Ishikawa (cell line): ENCODE results near the gene RXFP2.

Experiments used
- CEBPB ChIP-seq: IDR thresholded peaks from 2 replicates; pipeline ENCODE4 v1.6.1; 2012
- CREB1 ChIP-seq: IDR thresholded peaks from 2 replicates; pipeline ENCODE4 v1.6.1; 2012; ENCODE audit warnings: low read depth
- EGR1 ChIP-seq: IDR thresholded peaks from 2 replicates; pipeline ENCODE4 v1.6.1; 2012
- EP300 ChIP-seq: IDR thresholded peaks from 2 replicates; pipeline ENCODE4 v1.6.1; 2012; ENCODE audit warnings: borderline replicate concordance
- FOXM1 ChIP-seq: IDR thresholded peaks from 2 replicates; pipeline ENCODE4 v1.6.1; 2012; ENCODE audit warnings: low read depth, borderline replicate concordance
- NFIC ChIP-seq: IDR thresholded peaks from 2 replicates; pipeline ENCODE4 v1.6.1; 2012
- RAD21 ChIP-seq: IDR thresholded peaks from 2 replicates; pipeline ENCODE4 v1.6.1; 2012; ENCODE audit warnings: low read depth
- TAF1 ChIP-seq: IDR thresholded peaks from 2 replicates; pipeline ENCODE4 v1.6.1; 2012; ENCODE audit warnings: low read depth, mild to moderate bottlenecking
- TCF12 ChIP-seq: IDR thresholded peaks from 2 replicates; pipeline ENCODE4 v1.6.1; 2012; ENCODE audit warnings: low read depth
- TEAD4 ChIP-seq: IDR thresholded peaks from 2 replicates; pipeline ENCODE4 v1.6.1; 2012
- YY1 ChIP-seq: IDR thresholded peaks from 2 replicates; pipeline ENCODE4 v1.6.1; 2012; ENCODE audit warnings: low read depth
- ZBTB7A ChIP-seq: IDR thresholded peaks from 2 replicates; pipeline ENCODE4 v1.6.1; 2012; ENCODE audit warnings: low read depth
- TF ChIP-seq, protein P1 (sequence below): IDR thresholded peaks from 2 replicates; pipeline ENCODE4 v1.6.1; 2012
- TF ChIP-seq, protein P2 (sequence below): IDR thresholded peaks from 2 replicates; pipeline ENCODE4 v1.6.1; 2012; ENCODE audit warnings: low read depth, mild to moderate bottlenecking
- TF ChIP-seq, protein P3 (sequence below): IDR thresholded peaks from 2 replicates; pipeline ENCODE4 v1.6.1; 2012

The RXFP2 gene

DNA sequence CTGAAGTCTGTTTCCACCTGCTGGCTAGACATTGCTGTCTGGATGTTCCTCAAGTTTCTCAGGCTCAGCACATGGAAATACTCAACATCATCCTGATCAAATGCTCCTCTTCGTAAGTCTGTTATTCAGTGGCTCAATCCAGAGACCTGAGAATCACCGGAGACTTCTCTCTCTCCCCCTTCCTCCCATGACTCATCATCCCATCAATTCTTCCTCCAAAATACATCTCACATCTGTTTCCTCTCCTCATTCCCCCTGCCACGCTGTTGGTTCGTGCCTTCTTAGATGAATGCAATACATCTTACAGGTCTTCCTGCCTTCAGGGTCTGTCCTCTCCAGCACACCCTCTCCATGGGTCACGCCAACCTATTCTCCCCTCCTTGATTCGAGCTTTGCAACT is 7.4 kb upstream of the RXFP2 start:
- TF ChIP-seq, protein P1, sequence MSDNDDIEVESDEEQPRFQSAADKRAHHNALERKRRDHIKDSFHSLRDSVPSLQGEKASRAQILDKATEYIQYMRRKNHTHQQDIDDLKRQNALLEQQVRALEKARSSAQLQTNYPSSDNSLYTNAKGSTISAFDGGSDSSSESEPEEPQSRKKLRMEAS: no peak
- TF ChIP-seq NFIC (no peak), EGR1 (no peak), CREB1 (no peak), TAF1 (no peak), YY1 (no peak), TCF12 (no peak), RAD21 (no peak), CEBPB (no peak), FOXM1 (no peak), EP300 (no peak), ZBTB7A (no peak), TEAD4 (no peak)
- TF ChIP-seq, protein P2, sequence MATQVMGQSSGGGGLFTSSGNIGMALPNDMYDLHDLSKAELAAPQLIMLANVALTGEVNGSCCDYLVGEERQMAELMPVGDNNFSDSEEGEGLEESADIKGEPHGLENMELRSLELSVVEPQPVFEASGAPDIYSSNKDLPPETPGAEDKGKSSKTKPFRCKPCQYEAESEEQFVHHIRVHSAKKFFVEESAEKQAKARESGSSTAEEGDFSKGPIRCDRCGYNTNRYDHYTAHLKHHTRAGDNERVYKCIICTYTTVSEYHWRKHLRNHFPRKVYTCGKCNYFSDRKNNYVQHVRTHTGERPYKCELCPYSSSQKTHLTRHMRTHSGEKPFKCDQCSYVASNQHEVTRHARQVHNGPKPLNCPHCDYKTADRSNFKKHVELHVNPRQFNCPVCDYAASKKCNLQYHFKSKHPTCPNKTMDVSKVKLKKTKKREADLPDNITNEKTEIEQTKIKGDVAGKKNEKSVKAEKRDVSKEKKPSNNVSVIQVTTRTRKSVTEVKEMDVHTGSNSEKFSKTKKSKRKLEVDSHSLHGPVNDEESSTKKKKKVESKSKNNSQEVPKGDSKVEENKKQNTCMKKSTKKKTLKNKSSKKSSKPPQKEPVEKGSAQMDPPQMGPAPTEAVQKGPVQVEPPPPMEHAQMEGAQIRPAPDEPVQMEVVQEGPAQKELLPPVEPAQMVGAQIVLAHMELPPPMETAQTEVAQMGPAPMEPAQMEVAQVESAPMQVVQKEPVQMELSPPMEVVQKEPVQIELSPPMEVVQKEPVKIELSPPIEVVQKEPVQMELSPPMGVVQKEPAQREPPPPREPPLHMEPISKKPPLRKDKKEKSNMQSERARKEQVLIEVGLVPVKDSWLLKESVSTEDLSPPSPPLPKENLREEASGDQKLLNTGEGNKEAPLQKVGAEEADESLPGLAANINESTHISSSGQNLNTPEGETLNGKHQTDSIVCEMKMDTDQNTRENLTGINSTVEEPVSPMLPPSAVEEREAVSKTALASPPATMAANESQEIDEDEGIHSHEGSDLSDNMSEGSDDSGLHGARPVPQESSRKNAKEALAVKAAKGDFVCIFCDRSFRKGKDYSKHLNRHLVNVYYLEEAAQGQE: no peak
- TF ChIP-seq, protein P3, sequence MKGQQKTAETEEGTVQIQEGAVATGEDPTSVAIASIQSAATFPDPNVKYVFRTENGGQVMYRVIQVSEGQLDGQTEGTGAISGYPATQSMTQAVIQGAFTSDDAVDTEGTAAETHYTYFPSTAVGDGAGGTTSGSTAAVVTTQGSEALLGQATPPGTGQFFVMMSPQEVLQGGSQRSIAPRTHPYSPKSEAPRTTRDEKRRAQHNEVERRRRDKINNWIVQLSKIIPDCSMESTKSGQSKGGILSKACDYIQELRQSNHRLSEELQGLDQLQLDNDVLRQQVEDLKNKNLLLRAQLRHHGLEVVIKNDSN: no peak

DNA sequence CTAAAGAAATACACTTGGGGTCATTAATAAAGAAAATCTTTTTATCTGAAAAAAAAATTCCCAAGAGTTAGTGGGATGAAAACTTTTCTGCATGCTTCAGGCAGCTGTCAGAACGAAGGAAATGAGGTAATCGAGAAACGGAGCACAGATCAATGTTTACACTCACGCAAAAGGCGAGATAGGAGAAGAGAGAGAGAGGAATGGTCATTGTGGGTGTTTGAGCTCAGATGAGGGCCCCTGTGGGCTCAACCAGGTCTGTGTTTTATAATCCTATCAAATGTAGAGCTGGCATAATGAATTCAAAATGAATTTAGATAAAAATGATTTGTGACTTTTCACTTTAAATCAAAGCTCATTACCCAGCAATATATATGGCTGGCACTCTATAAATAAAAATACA is 6.3 kb upstream of the RXFP2 start:
- TF ChIP-seq CEBPB (no peak), EGR1 (no peak), CREB1 (no peak), EP300 (no peak), YY1 (no peak)
- TF ChIP-seq, protein P3: no peak

DNA sequence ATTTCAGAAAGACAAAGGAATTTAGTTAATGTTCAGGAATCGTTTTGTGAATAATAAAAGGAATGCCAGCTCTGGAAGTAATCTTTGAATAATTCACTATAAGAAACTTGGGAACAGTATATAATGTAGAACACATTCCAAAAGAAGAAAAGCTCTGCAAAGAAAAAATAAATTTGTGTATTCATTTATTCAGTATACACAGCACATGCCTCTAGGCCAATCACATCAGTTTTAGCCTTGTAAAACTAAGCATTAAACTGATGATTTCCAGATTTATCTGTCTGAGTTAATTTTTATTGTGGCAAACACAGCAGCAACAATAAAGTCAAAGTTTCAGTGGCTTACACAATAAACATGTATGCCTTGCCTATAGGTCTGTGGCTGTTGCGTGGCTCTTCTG is 5.7 kb upstream of the RXFP2 start:
- no peak for TF ChIP-seq EGR1
- no peak for TF ChIP-seq YY1
- no peak for TF ChIP-seq FOXM1
- TF ChIP-seq TEAD4: no peak
- no peak for TF ChIP-seq CEBPB
- TF ChIP-seq, protein P2: no peak
- TF ChIP-seq, protein P1: no peak
- TF ChIP-seq TCF12: no peak
- TF ChIP-seq, protein P3: no peak
- no peak for TF ChIP-seq RAD21
- no peak for TF ChIP-seq ZBTB7A

DNA sequence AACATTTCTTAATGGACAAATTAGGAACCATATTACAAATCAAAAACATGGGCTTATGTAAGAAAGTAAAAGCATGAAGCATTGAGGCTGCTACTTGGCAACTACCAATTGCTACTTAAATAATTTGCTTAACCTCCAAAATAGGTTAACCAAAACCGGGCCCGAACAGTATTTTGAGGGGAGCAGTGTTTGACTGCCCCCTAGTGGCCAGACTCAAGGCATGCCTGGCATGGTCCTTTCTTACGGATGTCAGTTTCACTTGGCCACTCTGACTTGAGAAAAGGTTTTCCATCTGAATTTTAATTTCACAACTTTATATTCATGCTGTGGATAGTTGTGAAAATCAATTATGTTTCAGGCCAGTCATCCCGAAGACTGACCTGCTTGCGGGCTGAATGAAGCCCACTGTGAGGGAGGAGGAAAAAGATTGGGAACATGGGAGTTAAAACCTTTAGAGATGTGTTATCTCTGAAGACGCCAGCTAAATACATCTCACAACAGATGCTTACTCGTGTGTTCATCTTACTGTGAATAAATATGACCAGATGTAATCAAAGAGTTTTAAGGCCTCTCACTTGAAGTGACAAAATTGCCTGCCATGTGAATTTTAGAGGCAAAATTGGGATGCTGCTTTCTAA is 2.9 kb downstream of the RXFP2 start:
- TF ChIP-seq CREB1: no peak
- TF ChIP-seq RAD21: peak; percentile 86

DNA sequence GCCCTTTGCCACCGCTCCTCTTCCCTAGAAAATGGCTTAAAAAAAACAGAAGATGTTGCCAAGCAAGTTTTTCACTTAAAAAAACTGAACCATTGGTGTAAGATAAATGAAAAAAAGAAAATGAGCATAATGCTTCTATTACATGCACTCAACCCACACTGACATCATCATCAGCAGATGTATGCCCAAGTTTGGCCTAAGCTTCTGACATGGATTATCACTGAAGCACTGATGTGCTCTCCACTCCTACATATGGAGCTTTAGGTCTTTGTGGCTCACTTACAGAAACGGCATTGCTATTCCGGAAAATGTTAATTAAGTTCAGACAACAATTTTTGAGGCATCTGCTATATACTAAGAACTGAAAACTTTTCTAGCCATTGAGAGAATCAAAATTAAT is 8.0 kb downstream of the RXFP2 start:
- TF ChIP-seq, protein P2: no peak
- TF ChIP-seq FOXM1: no peak
- TF ChIP-seq YY1: no peak
- TF ChIP-seq CEBPB: no peak
- TF ChIP-seq, protein P3: no peak
- no peak for TF ChIP-seq EGR1
- TF ChIP-seq TEAD4: no peak
- TF ChIP-seq, protein P1: no peak
- TF ChIP-seq ZBTB7A: no peak
- no peak for TF ChIP-seq CREB1
- no peak for TF ChIP-seq NFIC
- TF ChIP-seq TAF1: no peak
- no peak for TF ChIP-seq TCF12
- no peak for TF ChIP-seq RAD21
- TF ChIP-seq EP300: no peak
